ENCODE results near the gene AATK. TPM values are rescaled to one million over a fixed set of nuclear protein-coding genes. Genes with fewer than 3 reads are reported as not detected.

The AATK gene
- total and polyA plus RNA-seq, 11 donors = 1.3 to 12.0 (median 9.3) TPM

DNA sequence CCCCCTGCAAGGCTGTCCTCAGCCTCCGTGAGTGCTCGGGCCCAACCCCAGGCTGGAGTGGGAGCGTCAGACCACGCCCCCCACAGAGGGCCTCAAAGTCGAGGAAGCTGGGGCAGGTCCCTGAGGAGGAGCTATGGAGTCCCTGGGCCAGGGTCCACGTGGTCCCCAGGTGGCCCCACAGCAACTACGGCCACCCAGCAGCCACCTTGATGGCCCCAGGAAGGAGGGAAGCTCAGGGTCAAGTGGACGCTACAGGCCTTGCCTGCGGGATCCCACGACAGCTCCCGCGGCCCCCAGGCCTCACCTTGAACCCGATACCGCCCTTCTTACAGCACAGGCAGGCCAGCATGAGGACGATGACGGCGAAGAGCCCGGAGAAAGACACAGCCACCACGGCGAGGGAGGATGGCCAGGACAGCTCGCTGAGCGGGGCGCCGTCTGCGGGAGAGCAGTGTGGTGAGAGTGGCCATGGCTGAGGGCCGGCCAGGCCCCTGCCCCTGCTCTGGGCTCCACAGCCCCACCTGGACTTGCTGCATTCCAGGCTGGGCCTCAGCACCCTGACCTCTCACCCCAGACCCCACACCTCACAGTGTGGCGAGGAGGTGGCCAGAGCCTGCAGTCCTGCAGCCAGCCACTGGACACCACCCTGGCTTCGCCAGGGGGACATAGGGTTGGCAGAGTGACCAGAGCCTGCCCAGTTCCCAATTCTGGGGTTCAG lies 31.8 kb downstream of the AATK start:
- Histone ChIP-seq H3K36me3 (no peaks in the 10 kb centered on the region), H3K9me3 (no peaks in the 10 kb centered on the region), H3K4me3 (no peak overlapping the region), H3K4me1 (no peaks in the 10 kb centered on the region), H3K27me3 (no peaks in the 10 kb centered on the region), H3K27ac (no peak overlapping the region)
- WGBS, 4 donors = 83 to 90% (median 84%) methylated on average over 22 to 28 of the region's 28 CpGs
- ATAC-seq (no peak), DNase-seq (no peak)
- no peak for TF ChIP-seq POLR2A (IDR thresholded peaks at IDR 0.05)
- TF ChIP-seq, protein P1, sequence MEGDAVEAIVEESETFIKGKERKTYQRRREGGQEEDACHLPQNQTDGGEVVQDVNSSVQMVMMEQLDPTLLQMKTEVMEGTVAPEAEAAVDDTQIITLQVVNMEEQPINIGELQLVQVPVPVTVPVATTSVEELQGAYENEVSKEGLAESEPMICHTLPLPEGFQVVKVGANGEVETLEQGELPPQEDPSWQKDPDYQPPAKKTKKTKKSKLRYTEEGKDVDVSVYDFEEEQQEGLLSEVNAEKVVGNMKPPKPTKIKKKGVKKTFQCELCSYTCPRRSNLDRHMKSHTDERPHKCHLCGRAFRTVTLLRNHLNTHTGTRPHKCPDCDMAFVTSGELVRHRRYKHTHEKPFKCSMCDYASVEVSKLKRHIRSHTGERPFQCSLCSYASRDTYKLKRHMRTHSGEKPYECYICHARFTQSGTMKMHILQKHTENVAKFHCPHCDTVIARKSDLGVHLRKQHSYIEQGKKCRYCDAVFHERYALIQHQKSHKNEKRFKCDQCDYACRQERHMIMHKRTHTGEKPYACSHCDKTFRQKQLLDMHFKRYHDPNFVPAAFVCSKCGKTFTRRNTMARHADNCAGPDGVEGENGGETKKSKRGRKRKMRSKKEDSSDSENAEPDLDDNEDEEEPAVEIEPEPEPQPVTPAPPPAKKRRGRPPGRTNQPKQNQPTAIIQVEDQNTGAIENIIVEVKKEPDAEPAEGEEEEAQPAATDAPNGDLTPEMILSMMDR (IDR thresholded peaks at IDR 0.05) = no peak
- intact Hi-C loops (cut with DNase I) = no loop called here

DNA sequence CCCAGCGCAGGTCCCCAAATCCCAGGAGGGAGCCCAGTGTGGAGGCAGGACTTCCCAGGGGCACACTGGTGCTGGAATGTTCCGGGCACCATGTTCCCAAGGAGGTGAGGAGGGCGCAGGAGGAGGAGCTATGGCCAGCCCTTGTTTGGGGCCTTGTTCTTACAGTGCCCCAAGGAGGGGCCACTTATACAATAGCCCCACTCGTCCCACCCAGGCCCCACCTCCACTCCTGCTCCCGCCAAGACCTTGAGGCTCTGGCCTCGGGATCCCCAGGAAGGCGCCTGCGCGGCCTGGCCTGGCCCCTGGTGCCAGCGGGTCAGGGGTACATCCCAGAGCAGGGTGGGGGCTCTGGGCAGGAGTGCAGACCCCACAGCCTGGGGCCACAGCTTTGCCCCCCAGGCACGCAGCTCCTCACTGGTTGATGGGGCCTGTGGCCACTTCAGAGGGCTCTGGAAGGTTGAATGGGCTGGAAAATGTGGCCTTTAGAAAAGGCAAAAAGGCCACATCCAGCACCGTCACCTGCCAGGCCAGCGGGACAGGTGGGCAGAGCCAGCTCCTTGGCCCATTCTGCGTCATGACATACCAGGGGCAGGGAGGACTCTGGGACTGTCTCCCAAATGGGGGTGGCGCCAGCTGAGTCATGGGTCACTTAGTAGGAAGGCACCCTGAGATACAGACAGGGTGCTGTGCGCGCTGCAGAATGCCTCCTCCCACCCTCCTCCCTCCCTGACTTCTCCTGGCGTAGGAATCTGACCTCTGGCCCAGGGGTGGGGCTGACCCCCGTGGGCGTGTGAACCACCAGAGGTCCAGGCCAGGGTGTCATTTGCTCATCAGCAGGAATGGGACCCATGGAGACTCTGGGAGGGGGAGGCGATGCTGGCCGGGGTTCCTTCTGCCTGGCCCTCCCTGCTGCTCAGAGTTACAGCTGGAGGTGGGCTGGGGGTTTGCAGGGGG lies 33.0 kb downstream of the AATK start:
- TF ChIP-seq POLR2A (IDR thresholded peaks at IDR 0.05) = no peak
- TF ChIP-seq, protein P1 (IDR thresholded peaks at IDR 0.05) = no peak
- H3K4me1 ChIP-seq = no peaks in the 10 kb centered on the region
- no peak overlapping the region for H3K4me3 ChIP-seq
- DNase-seq (no peak), ATAC-seq (no peak)
- 89 to 94% (median 90%) methylated on average over 10 to 22 of the region's 22 CpGs for WGBS, 4 donors
- no peaks in the 10 kb centered on the region for H3K36me3 ChIP-seq
- H3K27ac ChIP-seq = no peak overlapping the region
- no peaks in the 10 kb centered on the region for H3K27me3 ChIP-seq
- intact Hi-C loops (cut with DNase I) = no loop called here
- no peaks in the 10 kb centered on the region for H3K9me3 ChIP-seq

DNA sequence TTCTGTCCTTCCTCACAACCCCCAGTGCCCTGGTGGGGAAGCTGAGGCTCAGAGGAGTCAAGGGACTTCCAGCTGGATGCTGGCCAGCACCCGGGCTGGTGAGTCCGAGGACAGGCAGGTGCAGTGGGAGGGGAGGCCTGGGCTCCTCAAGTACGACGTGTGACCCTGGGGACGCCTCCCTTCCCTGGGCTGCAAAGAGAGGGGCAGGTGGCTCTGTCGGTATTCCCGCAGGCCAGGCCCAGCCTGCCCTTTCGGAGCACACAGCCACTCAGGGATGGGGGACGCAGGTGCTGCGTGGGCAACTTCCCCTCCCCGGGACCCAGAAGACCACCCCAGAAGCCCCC lies 33.9 kb downstream of the AATK start:
- no peak for DNase-seq
- Histone ChIP-seq H3K27me3 (no peaks in the 10 kb centered on the region), H3K27ac (no peak overlapping the region), H3K4me1 (no peaks in the 10 kb centered on the region), H3K36me3 (no peaks in the 10 kb centered on the region), H3K4me3 (no peak overlapping the region), H3K9me3 (no peaks in the 10 kb centered on the region)
- intact Hi-C loops (cut with DNase I) = no loop called here
- no peak for TF ChIP-seq POLR2A (IDR thresholded peaks at IDR 0.05)
- TF ChIP-seq, protein P1 (IDR thresholded peaks at IDR 0.05) = no peak
- 74 to 91% (median 84%) methylated on average over 7 to 11 of the region's 11 CpGs for WGBS, 4 donors
- ATAC-seq = no peak

DNA sequence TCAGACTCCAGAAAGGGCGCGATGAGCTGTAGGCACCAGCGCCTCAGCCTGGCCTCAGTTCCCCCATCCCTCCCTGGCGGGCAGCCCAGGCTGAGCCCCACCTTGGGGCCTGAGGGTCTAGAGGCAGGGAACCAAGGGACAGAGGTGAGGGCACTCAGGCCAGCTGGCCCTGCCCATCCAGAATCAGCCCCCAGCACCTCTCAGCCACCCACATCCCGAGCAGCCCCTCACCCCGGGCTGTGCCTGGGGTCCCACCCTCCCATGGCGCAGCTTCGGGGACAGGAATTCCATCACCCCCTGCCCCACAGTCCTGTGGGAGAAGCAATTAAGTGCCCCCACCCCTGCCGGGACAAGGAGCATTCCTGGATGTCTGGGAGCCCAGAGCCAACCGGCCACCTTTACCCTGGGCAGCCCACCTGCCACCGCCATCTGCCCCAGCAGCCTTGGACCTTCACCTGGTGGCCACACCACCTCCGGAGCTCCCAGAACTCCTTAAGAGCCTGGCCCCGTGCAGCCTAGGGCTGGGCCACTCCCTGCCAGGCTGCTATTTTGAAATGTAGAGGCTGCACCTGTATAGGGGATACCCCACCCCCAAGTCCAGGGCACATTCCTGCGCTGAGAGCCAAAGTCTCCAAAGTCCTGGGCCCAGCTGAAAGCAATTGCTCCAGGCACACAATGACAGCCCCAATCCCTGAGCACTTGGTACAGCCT lies 34.4 kb downstream of the AATK start:
- intact Hi-C loops (cut with DNase I) = no loop called here
- WGBS, 4 donors = 91 to 97% (median 94%) methylated on average over 8 to 14 of the region's 14 CpGs
- TF ChIP-seq, protein P1 (IDR thresholded peaks at IDR 0.05) = no peak
- TF ChIP-seq POLR2A (IDR thresholded peaks at IDR 0.05) = no peak
- no peaks in the 10 kb centered on the region for H3K27me3 ChIP-seq
- no peaks in the 10 kb centered on the region for H3K36me3 ChIP-seq
- no peak overlapping the region for H3K27ac ChIP-seq
- ATAC-seq (no peak), DNase-seq (no peak)
- H3K9me3 ChIP-seq = no peaks in the 10 kb centered on the region
- no peaks in the 10 kb centered on the region for H3K4me1 ChIP-seq
- no peak overlapping the region for H3K4me3 ChIP-seq
